RPMI7951 (cell line): Measurements from ENCODE around the gene DOCK1. TPM values are rescaled to one million over a fixed set of nuclear protein-coding genes. Genes with fewer than 3 reads are reported as not detected.

Experiments used
- DNase-seq: peaks from one replicate; pipeline ENCODE4 v3.0.0-alpha.2; 2012; ENCODE audit warnings: low read depth
- total RNA-seq: library from RNA; depleted of rRNA; stranded (reverse); fragments of >200 nt; shearing (Covaris generic); gene quantifications from 2 replicates; pipeline ENCODE4 v1.2.3, GENCODE V29; 2014

DOCK1 gene
- total RNA-seq, 1 experiment from 2014 or later, result 15.7 TPM

DNA sequence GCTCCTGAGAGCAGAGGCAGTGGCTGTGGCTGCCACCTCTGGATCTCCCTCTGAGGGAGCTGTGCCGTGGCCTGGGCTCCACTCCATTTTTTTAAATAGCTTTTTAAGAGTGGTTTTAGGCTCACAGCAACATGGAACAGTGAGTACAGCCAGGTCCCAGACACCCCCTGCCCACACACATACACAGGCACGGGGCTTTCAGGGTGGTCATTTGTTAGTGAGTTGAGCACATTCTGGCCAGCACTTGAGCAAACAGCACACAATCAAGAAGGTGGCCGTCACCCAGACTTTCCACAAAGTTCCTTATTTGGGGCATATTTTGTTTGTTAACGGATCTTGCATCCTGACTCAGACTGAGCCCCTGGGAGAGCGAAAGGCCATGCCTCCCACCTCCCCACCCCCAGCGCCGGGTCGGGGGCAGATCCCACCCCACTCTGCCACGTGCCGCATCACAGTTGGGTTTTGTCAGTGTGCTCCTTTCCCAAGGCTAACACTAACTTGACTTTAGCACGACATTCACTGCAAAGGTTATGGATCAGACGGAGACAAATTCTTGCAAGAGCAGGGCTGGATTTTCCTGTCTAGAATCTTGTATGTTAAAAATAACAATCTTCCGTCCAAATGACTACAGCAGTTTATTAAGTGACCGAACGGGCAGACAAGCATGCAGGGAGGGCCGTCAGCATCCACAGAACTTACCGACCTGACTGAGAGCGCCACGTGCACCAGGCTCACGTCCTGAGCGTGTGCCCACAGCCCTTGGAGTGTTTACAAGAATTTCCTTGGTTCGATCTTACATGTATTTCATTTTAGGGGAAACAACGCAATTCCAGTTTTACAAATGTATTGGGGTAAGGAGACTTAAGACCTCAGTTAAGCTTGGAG, 487.4 kb downstream of the DOCK1 start:
- DNase-seq, result no peak

GRCh38 chr10:127398140-127398970, 493.1 kb downstream of the DOCK1 start:
- DNase-seq, result peak; percentile 60

- DNase-seq, result no peak
Measured at GRCh38 chr10:127398971-127399365, 493.7 kb downstream of the DOCK1 start.

GRCh38 chr10:127399668-127400067, 494.4 kb downstream of the DOCK1 start:
- no peak for DNase-seq

GRCh38 chr10:127400216-127400615, 495.0 kb downstream of the DOCK1 start:
- DNase-seq, result no peak

- DNase-seq, result no peak
Measured at GRCh38 chr10:127402596-127403409, 497.6 kb downstream of the DOCK1 start.

DNA sequence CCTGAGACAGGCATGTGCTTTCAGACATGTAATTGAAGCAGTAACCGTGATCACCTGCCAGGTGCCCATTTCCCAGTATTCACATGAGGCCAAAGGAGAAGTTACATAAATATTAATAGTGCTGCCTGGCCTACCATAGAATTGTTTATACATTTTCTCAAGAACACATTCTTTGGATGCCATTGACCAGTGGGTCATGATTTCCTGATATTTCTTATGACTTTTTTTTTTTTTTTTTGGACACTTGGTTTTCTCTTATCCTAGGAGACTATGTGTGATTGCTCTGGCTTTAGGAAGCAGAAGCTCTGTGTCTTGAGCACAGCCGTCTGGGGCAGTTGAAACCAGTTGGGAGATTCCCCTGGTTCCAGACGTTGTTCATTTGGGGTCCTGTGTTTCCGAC, 500.0 kb downstream of the DOCK1 start:
- DNase-seq, result no peak

GRCh38 chr10:127406018-127406550, 500.9 kb downstream of the DOCK1 start:
- DNase-seq, result no peak

DNA sequence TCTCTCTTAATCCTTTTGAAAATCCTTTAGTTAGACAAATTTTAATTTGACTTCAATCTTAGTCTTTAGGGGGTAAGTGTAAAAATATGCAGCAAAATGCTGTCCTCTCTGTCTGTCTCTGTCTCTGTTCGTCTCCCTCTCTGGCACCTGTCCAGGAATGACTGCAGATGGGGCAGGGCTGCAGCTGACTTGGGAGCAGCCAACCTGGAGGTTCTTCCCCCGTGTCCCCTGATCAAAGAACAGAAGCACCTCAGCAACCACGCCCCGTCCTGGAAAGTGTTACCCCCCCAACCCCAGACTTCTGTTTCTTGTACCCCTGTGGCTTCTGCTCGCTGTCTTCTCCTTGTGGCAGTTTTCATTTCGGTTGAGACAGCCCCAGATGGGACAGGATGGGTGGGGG, 502.3 kb downstream of the DOCK1 start:
- no peak for DNase-seq

DNA sequence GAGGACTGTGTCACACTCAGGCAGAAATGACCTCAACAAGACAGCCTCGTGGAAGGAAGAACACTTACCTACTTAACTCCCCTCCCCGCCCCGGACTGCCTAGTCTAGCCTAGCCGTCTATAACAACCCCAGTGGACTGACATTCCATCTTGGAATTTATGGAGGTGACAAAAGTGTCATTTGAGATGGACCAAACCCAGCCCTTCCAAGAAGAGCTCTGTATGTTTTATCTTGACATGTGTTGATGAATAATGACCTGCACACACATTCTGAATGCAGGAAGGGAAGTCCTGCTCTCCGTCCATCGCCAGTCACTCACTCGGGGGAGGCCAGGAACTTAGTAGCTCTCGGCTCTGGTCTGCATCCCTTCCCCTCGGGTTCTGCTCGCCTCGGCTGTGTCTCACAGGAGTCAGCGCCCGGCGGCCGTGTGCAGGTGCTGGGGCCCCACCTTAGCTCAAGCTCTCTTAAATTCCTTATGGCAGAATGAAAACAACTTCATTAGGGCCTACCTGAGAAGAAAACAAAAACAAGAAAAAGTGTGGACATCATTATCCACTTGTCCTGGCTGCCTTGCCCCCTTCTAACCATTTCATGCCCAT, 503.0 kb downstream of the DOCK1 start:
- DNase-seq, result no peak

DNA sequence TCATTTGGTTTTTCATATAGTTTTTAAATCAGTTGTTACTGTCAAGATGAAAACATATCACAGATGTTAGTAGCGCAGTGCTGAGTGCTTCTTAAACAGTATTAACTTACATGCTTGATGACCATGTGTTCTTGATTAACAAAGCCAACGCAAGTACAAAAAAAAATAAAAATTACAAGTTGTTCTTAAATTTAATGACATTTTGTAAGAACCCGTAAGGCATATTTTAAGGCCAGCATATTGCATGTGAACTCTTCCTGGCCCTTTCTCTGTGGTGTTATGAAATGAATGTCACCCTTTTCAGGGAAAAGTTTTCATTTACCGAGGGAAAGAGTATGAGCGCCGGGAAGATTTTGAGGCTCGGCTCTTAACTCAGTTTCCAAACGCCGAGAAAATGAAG, 503.5 kb downstream of the DOCK1 start:
- no peak for DNase-seq

- DNase-seq, result no peak
Measured at GRCh38 chr10:127410030-127410429, 504.8 kb downstream of the DOCK1 start.

- DNase-seq, result no peak
Measured at GRCh38 chr10:127411062-127411461, 505.8 kb downstream of the DOCK1 start.

DNA sequence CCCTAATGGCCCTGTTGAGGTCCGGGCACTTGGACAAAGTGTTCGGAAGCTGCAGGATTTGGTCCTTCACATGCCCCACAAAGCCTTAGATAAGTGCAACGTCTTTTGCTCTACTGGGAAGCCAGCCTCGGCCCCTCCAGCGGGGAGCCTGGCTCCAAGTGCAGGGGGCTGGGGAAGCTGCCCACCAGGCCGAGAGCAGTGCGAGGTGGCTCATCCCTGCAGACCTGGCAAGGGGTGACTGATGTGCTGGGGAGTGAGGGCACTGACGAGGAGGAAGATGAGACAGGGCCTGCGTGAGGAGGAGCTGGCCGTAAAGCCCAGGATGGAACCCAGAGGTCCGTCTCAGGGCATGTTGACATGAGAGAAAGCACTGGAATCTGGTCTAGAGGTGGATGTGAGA, 508.1 kb downstream of the DOCK1 start:
- DNase-seq, result no peak

DNA sequence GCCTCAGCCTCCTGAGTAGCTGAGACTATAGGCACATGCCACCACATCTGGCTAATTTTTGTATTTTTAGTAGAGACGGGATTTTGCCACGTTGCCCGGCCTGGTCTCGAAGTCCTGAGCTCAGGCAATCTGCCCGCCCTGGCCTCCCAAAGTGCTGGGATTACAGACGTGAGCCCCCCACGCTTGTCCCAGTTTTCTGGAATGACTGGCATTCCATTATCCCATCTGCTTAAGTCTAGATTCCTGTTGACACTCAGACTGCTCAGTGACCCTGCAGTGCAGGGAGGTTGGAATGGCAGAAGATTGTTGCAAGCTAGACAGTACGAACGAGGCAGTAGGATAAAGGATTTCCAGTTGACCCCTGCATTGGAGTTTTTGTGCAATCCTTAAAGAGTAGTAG, 508.8 kb downstream of the DOCK1 start:
- no peak for DNase-seq

DNA sequence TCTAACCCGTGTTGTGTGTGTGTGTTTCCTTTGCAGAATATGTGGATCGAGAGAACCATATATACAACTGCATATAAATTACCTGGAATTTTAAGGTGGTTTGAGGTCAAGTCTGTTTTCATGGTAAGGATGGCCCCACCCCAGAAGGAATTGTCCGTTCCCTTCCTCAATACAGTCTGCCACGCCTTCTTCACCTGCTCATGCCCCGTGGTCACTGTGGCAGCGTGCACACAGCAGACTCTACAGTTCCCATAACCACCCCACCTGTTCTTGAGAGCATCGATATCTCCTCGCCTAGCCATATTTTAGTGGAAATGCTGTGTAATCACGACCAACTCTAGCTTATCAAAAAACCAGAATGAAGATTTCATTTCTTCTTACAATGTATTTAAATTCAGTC, 509.9 kb downstream of the DOCK1 start:
- DNase-seq, result no peak

DNA sequence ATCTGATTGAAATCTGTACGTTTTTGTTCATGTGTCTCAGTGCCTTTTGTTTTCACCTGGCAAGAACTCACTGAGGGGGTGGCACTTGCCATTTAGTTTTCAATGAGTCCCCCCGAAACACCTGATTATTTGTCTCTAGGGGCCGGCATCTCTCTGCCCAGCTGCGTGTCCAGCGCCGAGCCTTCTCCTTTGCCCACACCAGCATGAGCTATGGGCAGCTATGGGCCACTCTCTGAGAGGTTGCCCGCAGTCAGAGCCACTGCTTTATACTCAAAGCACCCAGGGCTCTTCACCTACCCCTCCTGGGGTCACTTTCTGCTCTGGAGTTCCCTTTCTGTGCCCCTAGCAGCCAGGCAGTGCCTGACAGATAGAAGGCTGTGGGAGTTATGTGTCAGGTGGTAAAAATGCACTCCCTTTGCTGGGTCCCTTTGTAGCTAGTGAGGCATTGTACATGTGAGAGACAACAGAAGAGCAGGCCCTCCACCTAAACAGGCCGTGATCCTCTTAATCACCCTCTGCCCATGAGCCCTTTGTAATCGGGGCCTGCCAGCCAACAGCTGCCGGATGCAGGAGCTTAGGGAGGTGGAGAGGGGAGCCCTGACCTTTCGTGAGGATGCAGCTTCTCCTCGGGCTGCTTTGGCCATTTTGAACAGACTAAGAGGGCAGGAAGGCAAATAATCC, 510.8 kb downstream of the DOCK1 start:
- DNase-seq, result no peak

- no peak for DNase-seq
Measured at GRCh38 chr10:127417031-127417430, 511.8 kb downstream of the DOCK1 start.

- no peak for DNase-seq
Measured at GRCh38 chr10:127417686-127418401, 512.6 kb downstream of the DOCK1 start.

GRCh38 chr10:127418536-127419168, 513.4 kb downstream of the DOCK1 start:
- DNase-seq, result no peak
